ENCODE measurements around the gene TMCC2.
"Not testable (repeated sequence)": the region's sequence is repeated elsewhere in the genome, so short reads cannot be mapped to it uniquely, and the experiment has no call there.

The TMCC2 gene

GRCh38 chr1:205211839-205212536, 15.8 kb upstream of the TMCC2 start:
- DNase-seq (ENCODE audit: low read depth in 2 of 2, low spot score in 1 of 2): no peak

GRCh38 chr1:205214756-205215155, 13.0 kb upstream of the TMCC2 start:
- no peak for DNase-seq (ENCODE audit: low read depth in 2 of 2, low spot score in 1 of 2)

- DNase-seq (ENCODE audit: low read depth in 2 of 2, low spot score in 1 of 2): no peak
These were observed 11.2 kb upstream of the TMCC2 start for GRCh38 chr1:205216588-205216987.

GRCh38 chr1:205217418-205217817, 10.3 kb upstream of the TMCC2 start:
- no peak for DNase-seq (ENCODE audit: low read depth in 2 of 2, low spot score in 1 of 2)

- DNase-seq (ENCODE audit: low read depth in 2 of 2, low spot score in 1 of 2): no peak
These were observed 7.3 kb upstream of the TMCC2 start for GRCh38 chr1:205220421-205220820.

- DNase-seq (ENCODE audit: low read depth in 2 of 2, low spot score in 1 of 2): no peak
These were observed 3.0 kb upstream of the TMCC2 start for GRCh38 chr1:205224736-205225135.

GRCh38 chr1:205225901-205226765, 1.6 kb upstream of the TMCC2 start:
- no peak for DNase-seq (ENCODE audit: low read depth in 2 of 2, low spot score in 1 of 2)

GRCh38 chr1:205226868-205227583, 720 bp upstream of the TMCC2 start:
- DNase-seq (ENCODE audit: low read depth in 2 of 2, low spot score in 1 of 2): no peak

GRCh38 chr1:205228093-205228521, 361 bp downstream of the TMCC2 start:
- DNase-seq (ENCODE audit: low read depth in 2 of 2, low spot score in 1 of 2): no peak

- DNase-seq (ENCODE audit: low read depth in 2 of 2, low spot score in 1 of 2): peak in 1 of 2 donors; percentile 18
These were observed 1.7 kb downstream of the TMCC2 start for GRCh38 chr1:205229399-205229871.

GRCh38 chr1:205229916-205230700, 2.4 kb downstream of the TMCC2 start:
- DNase-seq (ENCODE audit: low read depth in 2 of 2, low spot score in 1 of 2): no peak

- DNase-seq (ENCODE audit: low read depth in 2 of 2, low spot score in 1 of 2): no peak
These were observed 3.2 kb downstream of the TMCC2 start for GRCh38 chr1:205230982-205231381.

- DNase-seq (ENCODE audit: low read depth in 2 of 2, low spot score in 1 of 2): no peak
These were observed 4.5 kb downstream of the TMCC2 start for GRCh38 chr1:205232127-205232820.

GRCh38 chr1:205232945-205233397, 5.2 kb downstream of the TMCC2 start:
- no peak for DNase-seq (ENCODE audit: low read depth in 2 of 2, low spot score in 1 of 2)

GRCh38 chr1:205233986-205234385, 6.2 kb downstream of the TMCC2 start:
- not testable (repeated sequence) for DNase-seq (ENCODE audit: low read depth in 2 of 2, low spot score in 1 of 2)

GRCh38 chr1:205235951-205236350, 8.2 kb downstream of the TMCC2 start:
- DNase-seq (ENCODE audit: low read depth in 2 of 2, low spot score in 1 of 2): no peak

- DNase-seq (ENCODE audit: low read depth in 2 of 2, low spot score in 1 of 2): no peak
These were observed 8.8 kb downstream of the TMCC2 start for GRCh38 chr1:205236526-205236925.

GRCh38 chr1:205236951-205237475, 9.3 kb downstream of the TMCC2 start:
- DNase-seq (ENCODE audit: low read depth in 2 of 2, low spot score in 1 of 2): no peak

- no peak for DNase-seq (ENCODE audit: low read depth in 2 of 2, low spot score in 1 of 2)
These were observed 10.1 kb downstream of the TMCC2 start for GRCh38 chr1:205237526-205238484.
